Neural cell (in vitro differentiated cells): ENCODE measurements around the gene PTPRK. TPM values are rescaled to one million over a fixed set of nuclear protein-coding genes. Genes with fewer than 3 reads are reported as not detected.

Source experiments
- H2AFZ ChIP-seq: fragments of 200-600, 300-800 bp; sonication (generic), shearing (Covaris generic); 2 replicates; pipeline ENCODE4 v1.6.0; 2014; ENCODE audit warnings: low read depth, mild to moderate bottlenecking, antibody characterized with exemption, low read length, moderate library complexity
- H3F3A ChIP-seq: fragments of 200-600 bp; shearing (Covaris generic); 2 replicates; pipeline ENCODE4 v1.6.1; 2016; ENCODE audit warnings: mild to moderate bottlenecking, moderate library complexity, mixed read lengths, antibody characterized with exemption, low read length; ENCODE audit not compliant: insufficient read depth, poor library complexity, severe bottlenecking
- H3K27ac ChIP-seq: fragments of 200-600, 300-800 bp; sonication (generic), shearing (Covaris generic); 2 replicates; pipeline ENCODE4 v1.5.1; 2014; ENCODE audit warnings: mild to moderate bottlenecking, low read length, moderate library complexity
- H3K27me3 ChIP-seq: fragments of 300-800, 200-600 bp; sonication (generic), shearing (Covaris generic); 2 replicates; pipeline ENCODE4 v1.6.0; 2014; ENCODE audit warnings: mild to moderate bottlenecking, low read depth, low read length, moderate library complexity; ENCODE audit not compliant: insufficient read depth
- H3K36me3 ChIP-seq: fragments of 300-800, 200-600 bp; sonication (generic), shearing (Covaris generic); 2 replicates; pipeline ENCODE4 v1.5.1; 2014; ENCODE audit warnings: mild to moderate bottlenecking, antibody characterized with exemption, low read length, moderate library complexity; ENCODE audit not compliant: insufficient read depth
- H3K4me2 ChIP-seq: fragments of 300-800, 200-600 bp; sonication (generic), shearing (Covaris generic); 2 replicates; pipeline ENCODE4 v1.6.0; 2014; ENCODE audit warnings: mild to moderate bottlenecking, low read length
- H3K4me3 ChIP-seq: fragments of 300-800, 200-600 bp; sonication (generic), shearing (Covaris generic); 2 replicates; pipeline ENCODE4 v1.5.1; 2014; ENCODE audit warnings: mild to moderate bottlenecking, low read length, moderate library complexity
- H3K79me2 ChIP-seq: fragments of 200-600 bp; shearing (Covaris generic); replicated peaks from 2 replicates; pipeline ENCODE4 v1.6.0; 2014; ENCODE audit warnings: mild to moderate bottlenecking, low read length, moderate library complexity; ENCODE audit not compliant: insufficient read depth
- H3K9ac ChIP-seq: fragments of 300-800, 200-600 bp; sonication (generic), shearing (Covaris generic); 2 replicates; pipeline ENCODE4 v1.6.1; 2016; ENCODE audit warnings: mild to moderate bottlenecking, low read length, mixed read lengths
- H3K9me2 ChIP-seq: fragments of 200-600 bp; shearing (Covaris generic); 2 replicates; pipeline ENCODE4 v1.6.1; 2016; ENCODE audit warnings: mild to moderate bottlenecking, low read length, mixed read lengths; ENCODE audit not compliant: insufficient read depth
- H3K9me3 ChIP-seq: fragments of 200-600, 300-800 bp; sonication (generic), shearing (Covaris generic); 2 replicates; pipeline ENCODE4 v1.6.1; 2016; ENCODE audit warnings: mild to moderate bottlenecking, mixed run types, low read length, moderate library complexity, mixed read lengths
- H4K20me1 ChIP-seq: fragments of 200-600 bp; shearing (Covaris generic); 2 replicates; pipeline ENCODE4 v1.6.1; 2016; ENCODE audit warnings: mild to moderate bottlenecking, mixed run types; ENCODE audit not compliant: insufficient read depth
- EP300 ChIP-seq: fragments of 450-650 bp; conservative IDR thresholded peaks from 2 replicates; pipeline ENCODE4 v1.6.1; 2014; ENCODE audit warnings: antibody characterized with exemption, mild to moderate bottlenecking, moderate library complexity; ENCODE audit not compliant: poor library complexity, severe bottlenecking
- EZH2 ChIP-seq: fragments of 200-600, 300-800 bp; shearing (Covaris generic), sonication (generic); IDR thresholded peaks from 2 replicates; pipeline ENCODE4 v1.6.1; 2014; ENCODE audit warnings: antibody characterized with exemption, low read length, borderline replicate concordance, mild to moderate bottlenecking; ENCODE audit not compliant: insufficient read depth, poor library complexity, severe bottlenecking
- MXI1 ChIP-seq: fragments of 450-650 bp; conservative IDR thresholded peaks from 2 replicates; pipeline ENCODE4 v1.6.1; 2014; ENCODE audit warnings: antibody characterized with exemption, mild to moderate bottlenecking; ENCODE audit not compliant: poor library complexity, severe bottlenecking
- POLR2AphosphoS5 ChIP-seq: IDR thresholded peaks from 2 replicates; pipeline ENCODE4 v1.6.1; 2012
- RAD21 ChIP-seq: fragments of 450-650 bp; conservative IDR thresholded peaks from 2 replicates; pipeline ENCODE4 v1.6.1; 2014; ENCODE audit warnings: antibody characterized with exemption, mild to moderate bottlenecking, moderate library complexity
- REST ChIP-seq: IDR thresholded peaks from 2 replicates; pipeline ENCODE4 v1.6.1; 2012; ENCODE audit warnings: borderline replicate concordance
- SMC3 ChIP-seq: fragments of 450-650 bp; conservative IDR thresholded peaks from 2 replicates; pipeline ENCODE4 v1.6.1; 2014; ENCODE audit warnings: antibody characterized with exemption, mild to moderate bottlenecking, moderate library complexity; ENCODE audit not compliant: poor library complexity
- TAF1 ChIP-seq: IDR thresholded peaks from 2 replicates; pipeline ENCODE4 v1.6.1; 2012; ENCODE audit warnings: low read depth
- polyA plus RNA-seq: library from polyadenylated mRNA; depleted of rRNA; stranded (reverse); fragments of >200 nt; gene quantifications from 2 replicates; pipeline ENCODE4 v1.2.3, GENCODE V29; 2014
- TF ChIP-seq, protein P1 (sequence below): fragments of 450-650 bp; IDR thresholded peaks from 2 replicates; pipeline ENCODE4 v1.5.1; 2014; ENCODE audit warnings: antibody characterized with exemption, mild to moderate bottlenecking, moderate library complexity; ENCODE audit not compliant: poor library complexity, severe bottlenecking

Gene PTPRK
- polyA plus RNA-seq, 1 donor from 2014 or later: 10.4 TPM

- H3K27me3 ChIP-seq: no peaks in the 10 kb centered on the region
- no peak overlapping the region for H3K27ac ChIP-seq
- H4K20me1 ChIP-seq: no peaks in the 10 kb centered on the region
- no peak overlapping the region for H2AFZ ChIP-seq
- peaks cover 3% of the 10 kb centered on the region for H3K9me3 ChIP-seq
- no peaks in the 10 kb centered on the region for H3K36me3 ChIP-seq
- H3K9ac ChIP-seq: no peak overlapping the region
- TF ChIP-seq REST (no peak), EZH2 (no peak), SMC3 (no peak), RAD21 (no peak), MXI1 (no peak), EP300 (no peak), POLR2AphosphoS5 (no peak), TAF1 (no peak)
- TF ChIP-seq, protein P1, sequence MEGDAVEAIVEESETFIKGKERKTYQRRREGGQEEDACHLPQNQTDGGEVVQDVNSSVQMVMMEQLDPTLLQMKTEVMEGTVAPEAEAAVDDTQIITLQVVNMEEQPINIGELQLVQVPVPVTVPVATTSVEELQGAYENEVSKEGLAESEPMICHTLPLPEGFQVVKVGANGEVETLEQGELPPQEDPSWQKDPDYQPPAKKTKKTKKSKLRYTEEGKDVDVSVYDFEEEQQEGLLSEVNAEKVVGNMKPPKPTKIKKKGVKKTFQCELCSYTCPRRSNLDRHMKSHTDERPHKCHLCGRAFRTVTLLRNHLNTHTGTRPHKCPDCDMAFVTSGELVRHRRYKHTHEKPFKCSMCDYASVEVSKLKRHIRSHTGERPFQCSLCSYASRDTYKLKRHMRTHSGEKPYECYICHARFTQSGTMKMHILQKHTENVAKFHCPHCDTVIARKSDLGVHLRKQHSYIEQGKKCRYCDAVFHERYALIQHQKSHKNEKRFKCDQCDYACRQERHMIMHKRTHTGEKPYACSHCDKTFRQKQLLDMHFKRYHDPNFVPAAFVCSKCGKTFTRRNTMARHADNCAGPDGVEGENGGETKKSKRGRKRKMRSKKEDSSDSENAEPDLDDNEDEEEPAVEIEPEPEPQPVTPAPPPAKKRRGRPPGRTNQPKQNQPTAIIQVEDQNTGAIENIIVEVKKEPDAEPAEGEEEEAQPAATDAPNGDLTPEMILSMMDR: no peak
- H3K4me2 ChIP-seq: no peak overlapping the region
- H3F3A ChIP-seq: no peaks in the 10 kb centered on the region
- H3K4me3 ChIP-seq: no peak overlapping the region
- H3K79me2 ChIP-seq: no peaks in the 10 kb centered on the region
- no peaks in the 10 kb centered on the region for H3K9me2 ChIP-seq
Measured at GRCh38 chr6:128379577-128379976, 140.8 kb downstream of the PTPRK start.

DNA sequence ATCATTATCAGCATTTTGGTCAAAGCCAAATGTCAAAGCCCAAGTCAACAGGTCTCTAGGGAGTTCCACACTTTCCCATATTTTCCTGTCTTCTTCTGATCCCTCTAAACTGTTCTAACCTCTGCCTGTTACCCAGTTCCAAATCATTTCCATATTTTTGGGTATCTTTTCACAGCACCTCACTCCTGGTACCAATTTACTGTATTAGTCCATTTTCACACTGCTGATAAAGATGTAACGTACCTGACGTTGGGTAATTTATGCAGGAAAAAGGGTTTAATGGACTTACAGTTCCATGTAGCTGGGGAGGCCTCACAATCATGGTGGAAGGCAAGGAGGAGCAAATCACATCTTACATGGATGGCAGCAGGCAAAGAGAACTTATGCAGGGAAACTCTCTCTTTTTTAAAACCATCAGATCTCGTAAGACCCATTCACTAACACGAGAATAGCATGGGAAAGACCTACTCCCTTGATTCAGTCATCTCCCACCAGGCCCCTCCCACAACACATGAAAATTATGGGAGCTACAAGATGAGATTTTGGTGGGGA lies 143.4 kb downstream of the PTPRK start:
- H3K9me3 ChIP-seq: peaks cover 3% of the 10 kb centered on the region
- no peak overlapping the region for H2AFZ ChIP-seq
- H3K9ac ChIP-seq: no peak overlapping the region
- no peaks in the 10 kb centered on the region for H4K20me1 ChIP-seq
- H3K4me2 ChIP-seq: no peak overlapping the region
- H3K36me3 ChIP-seq: no peaks in the 10 kb centered on the region
- no peak for TF ChIP-seq RAD21
- TF ChIP-seq EP300: no peak
- TF ChIP-seq, protein P1: no peak
- no peak for TF ChIP-seq MXI1
- TF ChIP-seq TAF1: no peak
- no peaks in the 10 kb centered on the region for H3K9me2 ChIP-seq
- H3K27me3 ChIP-seq: no peaks in the 10 kb centered on the region
- H3K27ac ChIP-seq: no peak overlapping the region
- H3K79me2 ChIP-seq: no peaks in the 10 kb centered on the region
- no peaks in the 10 kb centered on the region for H3F3A ChIP-seq
- H3K4me3 ChIP-seq: no peak overlapping the region
